C1 segment of cervical spinal cord (tissue), 14 donors: ENCODE data around the gene KCTD4.
"Not testable (repeated sequence)": the region's sequence is repeated elsewhere in the genome, so short reads cannot be mapped to it uniquely, and the experiment has no call there.

Experiments
- DNase-seq, 14 donors: peaks; one replicate each; lab custom pipeline; 2025; lab: John Stamatoyannopoulos, UW

The KCTD4 gene

GRCh38 chr13:45200701-45201232, at the start of gene KCTD4:
TSS of gene KCTD4 (minus strand) at chr13:45201045. CDS start at chr13:45194567, 6,478 bp downstream.
- no peak for DNase-seq

- DNase-seq, result no peak
Measured at GRCh38 chr13:45249662-45250061, 48.8 kb upstream of the KCTD4 start.

DNA sequence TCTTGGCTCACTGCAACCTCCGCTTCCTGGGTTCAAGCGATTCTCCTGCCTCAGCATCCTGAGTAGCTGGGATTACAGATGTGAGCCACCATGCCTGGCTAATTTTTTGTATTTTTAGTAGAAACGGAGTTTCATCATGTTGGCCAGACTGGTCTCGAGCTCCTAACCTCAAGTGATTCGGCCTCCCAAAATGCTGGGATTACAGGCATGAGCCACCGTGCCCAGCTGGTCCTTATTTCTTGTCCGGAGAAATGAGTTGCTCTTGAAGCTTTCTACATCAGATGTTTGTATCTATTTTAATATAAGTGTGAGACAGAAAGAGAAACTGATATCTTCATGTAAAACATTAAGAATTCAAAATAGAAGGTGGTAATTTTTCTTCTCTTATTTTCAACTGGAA, 43.9 kb upstream of the KCTD4 start:
- not testable (repeated sequence) for DNase-seq

DNA sequence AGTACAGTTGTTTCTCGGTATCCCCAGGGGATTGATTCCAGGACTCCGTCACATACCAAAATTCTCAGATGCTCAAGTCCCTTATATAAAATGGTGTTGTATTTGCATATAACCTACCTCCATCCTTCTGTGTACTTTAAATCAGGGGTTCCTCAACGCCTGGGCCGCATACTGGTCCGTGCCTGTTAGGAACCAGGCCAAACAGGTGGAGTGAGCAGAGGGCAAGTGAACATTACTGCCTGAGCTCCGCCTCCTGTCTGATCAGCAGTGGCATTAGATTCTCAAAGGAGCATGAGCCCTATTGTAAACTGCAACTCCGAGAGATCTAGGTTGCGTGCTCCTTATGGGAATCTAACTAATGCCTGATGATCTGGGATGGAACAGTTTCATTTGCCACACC, 42.2 kb upstream of the KCTD4 start:
- DNase-seq, result no peak

DNA sequence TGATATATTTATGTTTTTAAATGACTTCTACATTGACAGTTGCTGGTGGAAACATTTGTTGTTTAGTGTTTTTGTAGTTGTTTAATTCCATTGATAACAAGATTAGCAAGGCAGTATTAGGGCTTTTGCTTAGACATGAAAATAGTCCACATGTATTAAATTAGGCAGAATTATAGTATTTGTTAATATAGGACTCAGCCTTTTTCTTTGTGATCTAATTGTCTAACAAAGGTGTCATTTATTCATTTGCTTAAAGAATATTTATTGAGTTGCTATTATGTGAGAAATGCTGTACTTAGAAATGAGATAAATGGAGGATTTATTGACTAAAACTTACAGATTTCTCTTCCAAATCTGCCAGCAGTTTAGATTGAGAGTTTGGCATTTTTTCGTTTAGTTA, 41.7 kb upstream of the KCTD4 start:
- no peak for DNase-seq

DNA sequence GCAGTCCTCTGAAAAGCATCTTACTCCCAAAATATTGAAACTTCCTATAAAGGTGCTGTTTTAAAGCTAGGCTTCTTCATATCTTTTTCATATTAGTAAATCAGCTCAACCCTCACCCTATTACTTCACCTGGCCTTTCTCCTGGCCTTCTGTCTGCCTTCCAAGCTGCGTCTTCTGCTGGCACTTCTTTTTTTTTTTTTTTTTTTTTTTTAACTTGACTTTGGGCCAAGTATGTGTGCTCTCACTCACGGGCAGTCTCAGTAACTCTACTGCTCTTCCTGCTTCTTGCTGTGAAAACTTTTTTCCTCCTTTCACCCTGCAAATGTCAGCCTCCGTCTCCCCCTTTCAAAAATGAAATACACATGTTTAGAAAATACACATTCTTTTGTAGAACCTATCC, 41.2 kb upstream of the KCTD4 start:
- DNase-seq, result peak in 1 of 14 donors; percentile 10

DNA sequence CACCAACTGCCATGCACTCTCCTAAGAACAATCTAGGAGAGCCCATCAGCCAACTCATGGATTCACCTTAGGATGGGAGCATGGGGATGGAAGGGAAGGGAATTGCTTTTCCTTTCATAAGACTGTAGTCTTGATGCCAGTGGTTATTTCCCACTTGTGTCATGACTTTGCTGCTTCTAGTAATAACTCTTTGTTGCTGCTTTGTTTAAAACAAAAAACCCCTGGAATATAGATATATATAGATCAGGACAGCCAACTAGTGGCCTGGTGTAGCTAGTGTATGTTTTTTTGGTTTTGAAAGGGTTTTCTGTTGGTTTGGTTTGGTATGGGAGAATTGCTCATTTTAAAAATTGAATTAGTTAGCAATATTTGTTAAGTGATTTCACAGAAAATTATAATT, 39.3 kb upstream of the KCTD4 start:
- no peak for DNase-seq

DNA sequence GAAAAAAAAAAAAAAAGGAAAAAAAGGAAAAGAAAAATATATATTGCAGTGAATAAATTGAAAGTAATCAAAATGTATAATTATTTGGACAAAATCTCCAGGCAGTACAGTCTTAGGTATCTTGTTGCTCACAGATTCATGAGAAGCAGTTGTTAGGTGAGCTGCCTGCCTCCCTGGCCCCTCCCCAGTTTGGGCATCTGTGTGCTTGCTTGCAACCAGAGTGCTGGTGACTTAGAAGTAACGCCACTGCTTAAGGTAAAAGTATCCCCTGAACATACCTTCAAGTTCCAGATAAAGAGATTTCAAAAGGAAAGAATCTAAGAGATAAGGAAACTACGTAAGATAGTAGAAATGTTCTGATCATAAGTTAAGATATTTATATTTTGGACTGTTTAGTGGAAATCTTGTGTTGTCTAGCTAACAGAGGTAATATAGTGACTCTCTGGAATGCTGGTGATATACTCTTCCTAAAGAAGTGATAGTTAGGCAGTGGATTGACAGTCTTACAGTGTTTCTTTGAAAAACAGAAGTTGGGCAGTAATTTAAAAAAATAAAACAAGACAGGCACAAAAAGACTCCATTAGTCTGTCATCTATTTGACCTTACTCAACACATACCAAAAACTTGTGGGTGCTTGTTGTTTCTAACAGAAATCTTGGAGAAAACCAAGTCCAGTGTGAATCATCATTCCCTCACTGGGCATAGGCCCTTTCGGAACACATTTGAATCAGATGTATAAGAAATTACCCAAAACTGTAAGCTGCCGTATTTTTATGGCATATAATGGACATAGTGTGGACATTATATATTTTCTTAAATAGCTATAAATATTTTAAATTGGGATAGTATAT, 38.3 kb upstream of the KCTD4 start:
- DNase-seq, result no peak

GRCh38 chr13:45232591-45232990, 31.7 kb upstream of the KCTD4 start:
- no peak for DNase-seq

- no peak for DNase-seq
Measured at GRCh38 chr13:45231722-45232121, 30.9 kb upstream of the KCTD4 start.

- DNase-seq, result no peak
Measured at GRCh38 chr13:45231305-45231704, 30.5 kb upstream of the KCTD4 start.

- DNase-seq, result no peak
Measured at GRCh38 chr13:45229172-45229571, 28.3 kb upstream of the KCTD4 start.

DNA sequence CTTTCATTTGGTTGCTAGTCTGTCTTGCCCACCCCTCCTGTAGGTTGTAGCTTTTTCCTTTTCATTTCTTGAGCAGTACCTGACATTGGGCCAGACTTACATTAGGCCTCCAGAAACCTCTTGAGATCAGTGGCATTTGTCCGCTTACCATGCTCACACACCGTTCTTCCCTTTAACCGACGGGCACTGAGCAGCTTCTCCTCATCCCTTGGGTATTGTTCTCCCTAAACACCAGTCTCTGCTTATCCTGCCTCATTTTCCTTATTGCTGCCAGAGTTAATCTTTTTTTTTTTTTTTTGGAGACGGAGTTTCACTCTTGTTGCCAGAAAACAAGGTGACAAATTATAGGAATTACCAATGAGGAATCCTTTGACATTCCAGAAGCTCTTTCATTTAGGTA, 27.2 kb upstream of the KCTD4 start:
- DNase-seq, result no peak

DNA sequence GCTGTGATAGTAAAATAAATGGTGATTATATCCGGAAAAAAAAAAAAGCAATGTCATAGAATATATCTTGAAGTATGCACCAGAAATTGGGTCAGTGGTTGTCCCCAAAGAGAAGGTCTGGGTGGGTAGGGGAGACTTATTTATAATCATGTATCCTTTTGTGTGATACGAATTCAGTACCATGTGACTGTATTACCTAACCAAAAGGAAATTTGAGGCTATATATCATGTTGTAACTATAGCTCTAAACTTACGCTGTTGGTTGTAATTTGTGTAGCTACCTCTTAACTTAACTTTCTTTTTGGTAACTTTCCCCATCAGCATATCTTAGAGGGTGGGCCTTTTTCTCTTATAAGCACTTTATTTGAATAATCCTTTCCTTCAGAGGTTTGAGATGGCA, 25.2 kb upstream of the KCTD4 start:
- no peak for DNase-seq

DNA sequence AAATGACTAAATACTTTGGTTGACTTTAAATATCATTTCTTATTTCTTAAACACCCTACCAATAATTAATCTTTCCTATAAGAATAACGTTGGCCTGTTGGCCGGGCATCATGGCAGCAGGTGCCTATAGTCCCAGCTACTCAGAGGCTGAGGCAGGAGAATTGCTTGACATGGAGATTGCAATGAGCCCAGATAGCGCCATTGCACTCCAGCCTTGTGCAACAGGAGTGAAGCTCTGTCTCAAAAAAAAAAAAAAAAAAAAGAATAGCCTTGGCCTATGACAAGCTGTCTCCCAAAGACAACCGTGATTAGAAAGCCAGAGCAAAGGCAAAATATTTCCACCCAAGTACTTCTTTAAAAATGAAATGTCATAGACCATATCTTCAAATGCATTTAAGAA, 24.5 kb upstream of the KCTD4 start:
- no peak for DNase-seq

DNA sequence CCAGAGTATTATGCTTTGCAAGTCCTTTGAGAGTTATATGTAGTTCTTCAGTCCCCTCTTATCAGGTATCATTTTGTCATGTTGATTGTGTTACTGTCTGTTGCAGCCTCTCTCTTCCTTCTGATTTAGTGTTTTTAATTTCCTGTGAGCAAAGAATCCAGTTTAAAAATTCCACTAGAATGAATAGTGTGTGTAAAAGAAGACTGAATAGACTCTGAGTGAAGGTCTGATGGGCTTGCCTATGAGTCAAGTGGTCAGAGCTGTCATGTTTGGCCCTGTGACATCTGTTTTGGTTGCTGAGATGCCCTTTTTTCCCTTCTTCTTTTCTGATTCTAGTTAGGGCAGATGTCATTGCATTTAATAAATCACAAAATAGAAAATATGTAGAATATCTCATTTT, 23.3 kb upstream of the KCTD4 start:
- DNase-seq, result no peak

DNA sequence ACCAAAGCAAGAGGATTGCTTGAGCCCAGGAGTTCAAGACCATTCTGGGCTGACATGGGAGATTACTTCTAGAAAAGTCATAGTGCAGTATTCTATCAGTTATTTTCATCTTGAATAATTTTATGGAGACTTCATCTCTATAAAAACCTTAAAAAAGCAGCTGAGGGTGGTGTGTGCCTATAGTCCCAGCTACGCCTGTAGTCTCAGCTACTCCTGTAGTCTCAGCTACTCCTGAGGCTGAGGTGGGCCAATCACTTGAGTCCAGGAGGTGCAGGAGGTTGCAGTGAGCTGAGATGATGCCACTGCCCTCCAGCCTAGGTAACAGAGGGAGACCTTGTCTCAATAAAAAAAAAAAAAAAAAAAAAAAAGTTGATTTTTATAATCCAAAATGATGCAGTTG, 22.1 kb upstream of the KCTD4 start:
- DNase-seq, result no peak

- no peak for DNase-seq
Measured at GRCh38 chr13:45222516-45222915, 21.7 kb upstream of the KCTD4 start.

- DNase-seq, result no peak
Measured at GRCh38 chr13:45220403-45220802, 19.6 kb upstream of the KCTD4 start.

DNA sequence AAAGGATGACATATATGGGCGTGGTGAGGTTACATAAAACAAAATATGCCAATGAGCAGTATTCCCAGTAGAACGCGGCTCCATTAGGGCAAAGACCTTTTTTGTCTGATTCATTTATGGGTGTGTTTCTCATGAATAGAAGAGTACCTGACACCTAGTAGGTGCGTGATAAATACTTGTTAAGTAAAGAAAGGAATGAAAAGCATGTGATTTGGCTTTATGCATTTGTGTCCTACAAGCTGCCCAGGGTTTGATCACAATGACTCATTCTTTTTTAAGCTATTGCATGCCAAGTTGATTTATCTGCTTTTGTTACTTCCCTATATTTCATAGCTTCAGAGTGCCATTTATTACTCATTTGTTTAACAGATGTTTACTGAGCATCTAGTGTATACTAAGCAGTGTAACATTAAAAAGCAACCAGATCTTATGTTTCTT, 19.1 kb upstream of the KCTD4 start:
- DNase-seq, result no peak

DNA sequence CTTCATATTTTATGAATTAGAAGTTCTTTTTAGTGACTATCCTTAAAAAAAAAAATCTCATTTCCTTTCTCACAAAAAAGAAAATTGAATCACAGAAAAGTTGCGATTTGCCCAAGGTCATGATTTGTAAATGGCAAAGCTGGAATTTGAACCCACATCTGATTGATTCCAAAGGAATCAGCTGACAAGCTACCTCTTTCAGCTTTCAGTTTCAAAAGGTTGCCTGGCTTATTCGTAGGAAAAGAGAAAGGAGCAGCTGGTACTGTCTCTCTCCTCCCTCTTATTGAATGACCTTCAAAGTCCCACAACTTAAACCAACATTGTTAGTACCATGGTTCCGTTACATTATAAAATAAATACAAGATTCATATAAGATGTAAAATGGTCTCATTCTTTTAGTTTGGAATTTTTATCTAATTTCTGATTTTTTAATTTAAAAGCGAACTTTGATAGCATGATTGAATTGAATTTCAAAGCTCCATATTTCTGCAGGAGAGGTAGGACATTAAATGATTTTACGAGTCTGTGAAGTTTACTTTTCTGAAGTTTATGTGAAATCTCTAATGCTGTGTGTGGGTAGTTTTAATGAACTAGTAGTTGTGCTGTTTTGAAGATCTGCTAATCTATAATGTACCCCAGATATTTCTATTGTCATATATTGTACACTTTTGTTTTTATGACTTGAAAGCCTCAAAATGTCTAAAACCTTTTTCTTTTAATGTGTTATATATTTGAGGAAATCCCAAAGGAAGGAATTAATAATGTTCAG, 18.5 kb upstream of the KCTD4 start:
- DNase-seq, result no peak

DNA sequence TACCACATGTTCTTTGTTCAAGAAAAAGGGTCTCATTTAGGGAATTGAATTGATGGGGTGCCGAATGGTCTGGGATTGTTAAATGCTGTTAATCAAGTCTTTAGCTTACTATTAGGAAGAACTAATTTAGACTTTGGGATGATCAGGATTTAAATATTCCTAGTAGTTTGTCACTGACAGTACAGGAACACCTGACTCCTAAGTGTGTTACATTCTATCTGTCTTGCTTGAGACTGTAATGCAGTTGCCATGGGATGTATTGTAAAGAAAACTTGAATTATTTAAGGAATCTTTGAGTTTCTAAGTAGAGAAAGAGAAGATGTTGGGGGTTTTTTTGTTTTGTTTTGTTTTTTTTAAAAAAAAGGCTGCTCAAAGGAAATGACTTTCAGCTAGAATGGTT, 17.8 kb upstream of the KCTD4 start:
- DNase-seq, result no peak

DNA sequence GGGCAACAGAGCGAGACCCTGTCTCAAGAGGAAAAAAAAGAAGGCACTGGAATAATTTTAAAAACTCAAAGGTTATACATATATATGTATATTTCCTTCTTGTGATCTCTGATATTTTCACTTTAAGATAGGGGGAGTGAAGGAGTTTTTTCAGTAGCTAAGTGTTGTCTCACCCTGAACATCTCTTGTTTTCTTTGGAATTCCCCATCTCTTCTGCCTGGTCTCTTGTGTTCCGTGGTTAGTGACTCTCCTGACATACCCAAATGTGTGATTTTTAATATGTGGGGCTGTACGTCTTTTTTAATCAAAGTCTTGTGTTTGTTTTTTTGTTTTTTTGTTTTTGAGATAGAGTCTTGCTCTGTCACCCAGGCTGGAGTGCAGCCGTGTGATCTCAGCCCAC, 15.3 kb upstream of the KCTD4 start:
- no peak for DNase-seq
